Adrenal gland (tissue), 12 donors: ENCODE measurements around the gene HOXA1. TPM values are rescaled to one million over a fixed set of nuclear protein-coding genes. Genes with fewer than 3 reads are reported as not detected.

Experiments
- DNase-seq, 7 donors: peaks; one replicate each; pipeline ENCODE4 v3.0.0-alpha.2; 2019 to 2020
- H3K27ac ChIP-seq, 5 donors: fragments of 200-600 bp; sonication (generic) in 4 of 5; 1 replicate in 3 of 5; 2 replicates in 2 of 5; pipeline versions ENCODE4 v1.5.1 to v1.8.0; 2016 to 2020; ENCODE audit warnings: mild to moderate bottlenecking in 1 of 5
- H3K27me3 ChIP-seq: fragments of 200-600 bp; 2 replicates; pipeline ENCODE4 v1.8.0; 2021
- H3K36me3 ChIP-seq, 2 donors: fragments of 200-600 bp; replicated peaks in 1 of 2; 1 replicate in 1 of 2; 2 replicates in 1 of 2; pipeline versions ENCODE4 v1.5.1 to v1.8.0; 2018 to 2022
- H3K4me1 ChIP-seq, 2 donors: fragments of 200-600 bp; replicated peaks in 1 of 2; 1 replicate in 1 of 2; 2 replicates in 1 of 2; pipeline versions ENCODE4 v1.5.1 to v1.8.0; 2018 to 2021
- H3K4me3 ChIP-seq, 4 donors: fragments of 200-600 bp; sonication (generic) in 3 of 4; one replicate each; pipeline ENCODE4 v1.5.1; 2016 to 2018
- H3K9me3 ChIP-seq, 3 donors: fragments of 200-600 bp; sonication (generic) in 1 of 3; replicated peaks in 1 of 3; 1 replicate in 2 of 3; 2 replicates in 1 of 3; pipeline versions ENCODE4 v1.5.1 to v1.8.0; 2016 to 2021
- CTCF ChIP-seq, 6 experiments: fragments of 450-650 bp in 4 of 6; fragments of 200-600 bp in 2 of 6; sonication (generic) in 1 of 6; IDR thresholded peaks; 1 replicate in 5 of 6; 2 replicates in 1 of 6; pipeline versions ENCODE4 v1.5.1 to v1.8.0; 2016 to 2021; ENCODE audit warnings: antibody characterized with exemption in 6 of 6, mild to moderate bottlenecking in 2 of 6, moderate library complexity in 1 of 6
- POLR2A ChIP-seq, 2 donors: fragments of 450-650 bp; IDR thresholded peaks; one replicate each; pipeline ENCODE4 v1.6.1; 2017; ENCODE audit warnings: antibody characterized with exemption in 2 of 2, mild to moderate bottlenecking in 2 of 2, moderate library complexity in 1 of 2
- WGBS, 4 donors: extraction: QIAGEN DNeasy Blood & Tissue Kit in 2 of 4; methylation state at CpG; one replicate each; pipeline versions ENCODE4 v1.1.5 to v1.1.7; 2013 to 2017; 5-methylcytosine and 5-hydroxymethylcytosine counted together
- intact Hi-C, 2 donors: fragments of 100-400 bp; cut with DNase I; formaldehyde crosslinking; loops; one replicate each; pipeline versions ENCODE4 v1.14.1 to v1.15.0; 2022 to 2023
- polyA plus RNA-seq, 3 donors: library from polyadenylated mRNA; stranded (reverse); fragments of 200-250 nt in 2 of 3; fragments of 350-450 nt in 1 of 3; fragmentation: Illumina TruSeq in 1 of 3; extraction: RNeasy Lipid Tissue Mini Kit (QIAGEN cat#74804) in 1 of 3; gene quantifications; one replicate each; pipeline ENCODE4 v1.2.3, GENCODE V29; 2013 to 2014
- total RNA-seq, 9 donors: library from RNA; depleted of rRNA in 4 of 9; stranded (reverse); fragments of >200 nt in 4 of 9; fragments of 120-200 nt in 1 of 9; fragmentation: NEBNext Ultra II Directional in 1 of 9; extraction: Animal tissue kit (Norgen Biotek cat#: 25700) in 1 of 9; gene quantifications; one replicate each; pipeline versions ENCODE4 v1.1.0 to v1.2.4, GENCODE V29; 2013 to 2023
- donor health status: healthy with polysubstance abuse.
- donor health status: Bipolar disorder and iron deficiency.
- donor health status: DM: yes; HTN: yes; CAD: no.
- donor health status: DM: no; HTN: no; CAD: no.
- donor health status: DM: no; HTN: no; CAD: no.
- donor health status: DM: yes; HTN: yes; CAD: no.

Gene HOXA1
- total and polyA plus RNA-seq, 12 donors, result 0.18 to 4.4 (median 0.90) TPM; not detected in 1

GRCh38 chr7:27113991-27114769 is 18.4 kb upstream of the HOXA1 start:
- no peaks in the 10 kb centered on the region for H3K36me3 ChIP-seq
- no peaks in the 10 kb centered on the region for H3K27me3 ChIP-seq
- peak in 4 of 7 donors; percentile 54 to 68 (median 62) for DNase-seq
- intact Hi-C loops, result no loop called here
- WGBS, 4 donors, result 19 to 36% (median 23%) methylated on average over 11 to 26 of the region's 26 CpGs
- peak overlapping the region in 2 of 4 donors; percentile 67 to 87 for H3K4me3 ChIP-seq
- H3K27ac ChIP-seq, result peak overlapping the region in 4 of 5 donors; percentile 76 to 97 (median 86)
- H3K9me3 ChIP-seq, result no peaks in the 10 kb centered on the region
- TF ChIP-seq POLR2A (IDR thresholded peaks at IDR 0.05) (no peak), CTCF (IDR thresholded peaks at IDR 0.05) (no peak)
- H3K4me1 ChIP-seq, result peaks cover 0 to 16% of the 10 kb centered on the region in 2 donors

GRCh38 chr7:27112955-27113949 is 17.5 kb upstream of the HOXA1 start:
- Histone ChIP-seq H3K9me3 (no peaks in the 10 kb centered on the region), H3K4me3 (peak overlapping the region in 2 of 4 donors; percentile 67 to 87), H3K36me3 (no peaks in the 10 kb centered on the region), H3K4me1 (peaks cover 0 to 17% of the 10 kb centered on the region in 2 donors), H3K27ac (peak overlapping the region; percentile 40 to 97 (median 83)), H3K27me3 (no peaks in the 10 kb centered on the region)
- WGBS, 4 donors, result 18 to 32% (median 24%) methylated on average over 15 to 57 of the region's 57 CpGs
- intact Hi-C loops, result no loop called here
- DNase-seq, result peak in 6 of 7 donors; percentile 81 to 91 (median 86)
- TF ChIP-seq CTCF (IDR thresholded peaks at IDR 0.05) (no peak), POLR2A (IDR thresholded peaks at IDR 0.05) (peak; percentile 45 to 68)

- no peaks in the 10 kb centered on the region for H3K27me3 ChIP-seq
- WGBS, 4 donors, result 53 to 67% (median 60%) methylated on average over 4 of the region's 4 CpGs
- H3K4me1 ChIP-seq, result peaks cover 0 to 17% of the 10 kb centered on the region in 2 donors
- intact Hi-C loops, result no loop called here
- no peak for TF ChIP-seq CTCF (IDR thresholded peaks at IDR 0.05)
- no peak for TF ChIP-seq POLR2A (IDR thresholded peaks at IDR 0.05)
- H3K27ac ChIP-seq, result peak overlapping the region in 2 of 5 donors; percentile 90 to 97
- H3K9me3 ChIP-seq, result no peaks in the 10 kb centered on the region
- no peak overlapping the region for H3K4me3 ChIP-seq
- DNase-seq, result no peak
- H3K36me3 ChIP-seq, result no peaks in the 10 kb centered on the region
These were observed 16.6 kb upstream of the HOXA1 start for GRCh38 chr7:27112361-27112760.
